SK-N-SH (cell line): ENCODE results near the gene ACSL6. TPM values are rescaled to one million over a fixed set of nuclear protein-coding genes. Genes with fewer than 3 reads are reported as not detected.

Source experiments
- CTCF ChIA-PET: fragments of 300-600, 350-600 bp; formaldehyde crosslinking; extraction: SDS; loops from one replicate; lab custom pipeline; 2021; lab: Yijun Ruan, JAX
- POLR2A ChIA-PET: fragments of 350-600 bp; sonication (Branson Sonifier 250); formaldehyde crosslinking; extraction: SDS; loops from one replicate; lab custom pipeline; 2020; ENCODE audit warnings: antibody characterized with exemption, inconsistent platforms; lab: Yijun Ruan, JAX
- DNase-seq: peaks from one replicate; pipeline ENCODE4 v3.0.0; 2012
- H2AFZ ChIP-seq: fragments of 200-600 bp; sonication (generic); 2 replicates; pipeline ENCODE4 v1.8.1; 2016; ENCODE audit warnings: antibody characterized with exemption, mild to moderate bottlenecking, low read depth
- H3F3A ChIP-seq: fragments of 200-600 bp; sonication (generic); replicated peaks from 2 replicates; pipeline ENCODE3; 2016; ENCODE audit warnings: antibody characterized with exemption, mild to moderate bottlenecking; ENCODE audit not compliant: insufficient read depth
- H3K27ac ChIP-seq, 2 experiments: fragments of 200-500 bp in 1 of 2; fragments of 200-600 bp in 1 of 2; sonication (Bioruptor generic) in 1 of 2; sonication (generic), shearing (Covaris generic) in 1 of 2; 2 replicates each; pipeline versions ENCODE4 v1.5.1 to v1.6.1; 2014 to 2016; ENCODE audit warnings: low read depth in 2 of 2, inconsistent platforms in 1 of 2, low read length in 1 of 2, mild to moderate bottlenecking in 1 of 2, mixed read lengths in 1 of 2
- H3K27me3 ChIP-seq: fragments of 200-600 bp; sonication (generic), shearing (Covaris generic); 2 replicates; pipeline ENCODE4 v1.6.1; 2016; ENCODE audit warnings: mixed run types; ENCODE audit not compliant: insufficient read depth
- H3K36me3 ChIP-seq, 2 experiments: fragments of 200-500 bp in 1 of 2; fragments of 200-600 bp in 1 of 2; sonication (Bioruptor generic) in 1 of 2; sonication (generic) in 1 of 2; replicated peaks in 1 of 2; 2 replicates each; pipeline versions ENCODE3 to v1.5.1; 2014 to 2016; ENCODE audit warnings: low read length in 1 of 2, mild to moderate bottlenecking in 1 of 2; ENCODE audit not compliant: insufficient read depth in 2 of 2, control insufficient read depth in 1 of 2
- H3K4me1 ChIP-seq, 2 experiments: fragments of 200-500 bp in 1 of 2; fragments of 200-600 bp in 1 of 2; sonication (Bioruptor generic) in 1 of 2; sonication (generic), shearing (Covaris generic) in 1 of 2; 2 replicates each; pipeline versions ENCODE4 v1.5.1 to v1.6.1; 2014 to 2016; ENCODE audit warnings: low read depth in 1 of 2, low read length in 1 of 2, mixed run types in 1 of 2; ENCODE audit not compliant: insufficient read depth in 2 of 2, control insufficient read depth in 1 of 2
- H3K4me2 ChIP-seq: fragments of 200-600 bp; sonication (generic), shearing (Covaris generic); 2 replicates; pipeline ENCODE4 v1.6.1; 2017; ENCODE audit warnings: mixed run types
- H3K4me3 ChIP-seq, 2 experiments: fragments of 200-500 bp in 1 of 2; fragments of 200-600 bp in 1 of 2; sonication (Bioruptor generic) in 1 of 2; sonication (generic), shearing (Covaris generic) in 1 of 2; 2 replicates each; pipeline versions ENCODE4 v1.5.1 to v1.8.1; 2014 to 2016; ENCODE audit warnings: low read depth in 2 of 2, inconsistent platforms in 1 of 2, low read length in 1 of 2, mild to moderate bottlenecking in 1 of 2, mixed read lengths in 1 of 2, moderate library complexity in 1 of 2
- H3K79me2 ChIP-seq: fragments of 200-600 bp; sonication (generic); 2 replicates; pipeline ENCODE4 v1.8.1; 2017; ENCODE audit warnings: mild to moderate bottlenecking; ENCODE audit not compliant: insufficient read depth
- H3K9ac ChIP-seq: fragments of 200-600 bp; sonication (generic); 2 replicates; pipeline ENCODE4 v1.6.1; 2017; ENCODE audit warnings: mixed run types
- H3K9me2 ChIP-seq: fragments of 200-600 bp; sonication (generic); 2 replicates; pipeline ENCODE4 v1.6.1; 2017; ENCODE audit warnings: mixed run types
- H3K9me3 ChIP-seq: fragments of 200-600 bp; sonication (generic); 2 replicates; pipeline ENCODE4 v1.6.1; 2017; ENCODE audit warnings: mixed run types, mild to moderate bottlenecking, moderate library complexity
- H4K20me1 ChIP-seq: fragments of 200-600 bp; sonication (generic); 2 replicates; pipeline ENCODE4 v1.6.1; 2017; ENCODE audit warnings: mild to moderate bottlenecking, mixed run types; ENCODE audit not compliant: insufficient read depth
- CHD2 ChIP-seq: fragments of 150-350 bp; IDR thresholded peaks from 2 replicates; pipeline ENCODE4 v1.6.1; 2018; ENCODE audit warnings: low read length; ENCODE audit not compliant: partially characterized antibody
- EZH2phosphoT487 ChIP-seq: fragments of 200-600 bp; sonication (generic); IDR thresholded peaks from 2 replicates; pipeline ENCODE4 v1.6.1; 2017; ENCODE audit warnings: low read depth, mixed run types, mild to moderate bottlenecking, antibody characterized with exemption, moderate library complexity, borderline replicate concordance
- FOSL2 ChIP-seq: IDR thresholded peaks from 2 replicates; pipeline ENCODE4 v1.4.0; 2012; ENCODE audit warnings: low read depth, mild to moderate bottlenecking, moderate library complexity, borderline replicate concordance
- GATA2 ChIP-seq: sonication (generic); formaldehyde crosslinking; IDR thresholded peaks from 2 replicates; pipeline ENCODE4 v1.5.0; 2020; ENCODE audit warnings: mild to moderate bottlenecking, missing genetic modification reagents
- IRF3 ChIP-seq: fragments of 150-350 bp; IDR thresholded peaks from 2 replicates; pipeline ENCODE4 v1.6.1; 2016; ENCODE audit warnings: mild to moderate bottlenecking, low read depth, low read length
- MAX ChIP-seq: IDR thresholded peaks from 2 replicates; pipeline ENCODE4 v1.4.0; 2012; ENCODE audit warnings: low read depth
- NFIC ChIP-seq: IDR thresholded peaks from 2 replicates; pipeline ENCODE4 v1.4.0; 2012; ENCODE audit warnings: borderline replicate concordance
- RCOR1 ChIP-seq: fragments of 150-350 bp; IDR thresholded peaks from 2 replicates; pipeline ENCODE4 v1.6.1; 2017; ENCODE audit warnings: antibody characterized with exemption, low read length
- RXRA ChIP-seq: IDR thresholded peaks from 2 replicates; pipeline ENCODE4 v1.4.0; 2012; ENCODE audit warnings: low read depth, mild to moderate bottlenecking, borderline replicate concordance
- SIN3A ChIP-seq: IDR thresholded peaks from 2 replicates; pipeline ENCODE4 v1.6.1; 2012; ENCODE audit warnings: low read depth, mild to moderate bottlenecking, low read length, moderate library complexity, borderline replicate concordance
- SMC3 ChIP-seq: IDR thresholded peaks from 2 replicates; pipeline ENCODE4 v1.6.1; 2012; ENCODE audit warnings: low read depth, low read length, improper control_type of control experiment
- TAF1 ChIP-seq: IDR thresholded peaks from 2 replicates; pipeline ENCODE4 v1.6.1; 2012; ENCODE audit warnings: low read depth, mild to moderate bottlenecking, low read length, moderate library complexity, borderline replicate concordance
- TCF12 ChIP-seq: IDR thresholded peaks from 2 replicates; pipeline ENCODE4 v1.4.0; 2012
- USF1 ChIP-seq: IDR thresholded peaks from 2 replicates; pipeline ENCODE4 v1.4.0; 2012; ENCODE audit warnings: low read depth, borderline replicate concordance
- USF2 ChIP-seq: fragments of 150-350 bp; IDR thresholded peaks from 2 replicates; pipeline ENCODE4 v1.6.1; 2017; ENCODE audit warnings: antibody characterized with exemption, low read length, low read depth, borderline replicate concordance
- YY1 ChIP-seq: IDR thresholded peaks from 2 replicates; pipeline ENCODE4 v1.4.0; 2012; ENCODE audit warnings: low read depth, mild to moderate bottlenecking
- WGBS: methylation state at CpG from one replicate; pipeline ENCODE4 v1.1.6; 2017; ENCODE audit warnings: low lambda C conversion rate; 5-methylcytosine and 5-hydroxymethylcytosine counted together
- polyA plus RNA-seq, 3 experiments: library from polyadenylated mRNA; depleted of rRNA; stranded (reverse); fragments of >200 nt; gene quantifications; 2 replicates each; pipeline ENCODE4 v1.2.3, GENCODE V29; 2012

Gene ACSL6
- polyA plus RNA-seq, 1 of the 3 experiments (the other 2 are of a cell fraction): 0.46 TPM

- CTCF ChIA-PET: no interaction called here
Observed at GRCh38 chr5:131987251-131987650, 24.2 kb downstream of the ACSL6 start.

More at GRCh38 chr5:131987251-131987650, 24.2 kb downstream of the ACSL6 start:
- Histone ChIP-seq H2AFZ (no peak overlapping the region), H3K27ac (no peak overlapping the region), H3K9me2 (no peaks in the 10 kb centered on the region), H3K79me2 (no peaks in the 10 kb centered on the region), H3K36me3 (no peaks in the 10 kb centered on the region), H3K4me1 (peaks cover 0 to 4% of the 10 kb centered on the region in 2 experiments; a peak in 1 of 4 replicates), H4K20me1 (no peaks in the 10 kb centered on the region), H3K4me3 (no peak overlapping the region), H3K9me3 (no peaks in the 10 kb centered on the region), H3K27me3 (no peaks in the 10 kb centered on the region), H3F3A (no peaks in the 10 kb centered on the region), H3K4me2 (no peak overlapping the region), H3K9ac (no peak overlapping the region)
- POLR2A ChIA-PET: no interaction called here
- TF ChIP-seq SIN3A (no peak), GATA2 (CRISPR knock-in tag) (no peak), TCF12 (no peak), MAX (no peak), USF2 (no peak), EZH2phosphoT487 (no peak), RXRA (no peak), IRF3 (no peak), USF1 (no peak), FOSL2 (no peak), RCOR1 (no peak), NFIC (no peak), SMC3 (no peak), CHD2 (no peak), TAF1 (no peak), YY1 (no peak)
- no peak for DNase-seq
- WGBS: 10% methylated on average over 2 of the region's 3 CpGs
